ENCODE measurements around the gene REPIN1.

REPIN1 gene

GRCh38 chr7:150400008-150400787 lies 31.6 kb downstream of the REPIN1 start:
- H3K27me3 ChIP-seq (replicated peaks; ENCODE audit: control insufficient read depth, insufficient read depth, low read length, poor library complexity, severe bottlenecking) = no peaks in the 10 kb centered on the region
- H3K36me3 ChIP-seq (ENCODE audit: control insufficient read depth, insufficient read depth, low read length) = peaks cover 4% of the 10 kb centered on the region
- DNase-seq = no peak
- peaks cover 6% of the 10 kb centered on the region for H3K4me1 ChIP-seq (ENCODE audit: control insufficient read depth, insufficient read depth, low read length, poor library complexity, severe bottlenecking)
- H3K9me3 ChIP-seq (ENCODE audit: control insufficient read depth, low read length) = no peaks in the 10 kb centered on the region
- H3K4me3 ChIP-seq (ENCODE audit: insufficient read depth, low read depth, low read length, poor library complexity, severe bottlenecking) = no peak overlapping the region
- H3K27ac ChIP-seq (ENCODE audit: insufficient read depth, low read length, poor library complexity, severe bottlenecking) = no peak overlapping the region

GRCh38 chr7:150400788-150401423 lies 32.3 kb downstream of the REPIN1 start:
- H3K4me1 ChIP-seq (ENCODE audit: control insufficient read depth, insufficient read depth, low read length, poor library complexity, severe bottlenecking) = peaks cover 10% of the 10 kb centered on the region
- H3K4me3 ChIP-seq (ENCODE audit: insufficient read depth, low read depth, low read length, poor library complexity, severe bottlenecking) = no peak overlapping the region
- DNase-seq = no peak

GRCh38 chr7:150401424-150401790 lies 32.8 kb downstream of the REPIN1 start:
- H3K4me3 ChIP-seq (ENCODE audit: insufficient read depth, low read depth, low read length, poor library complexity, severe bottlenecking) = no peak overlapping the region
- no peaks in the 10 kb centered on the region for H3K27me3 ChIP-seq (replicated peaks; ENCODE audit: control insufficient read depth, insufficient read depth, low read length, poor library complexity, severe bottlenecking)
- DNase-seq = no peak
- H3K27ac ChIP-seq (ENCODE audit: insufficient read depth, low read length, poor library complexity, severe bottlenecking) = no peak overlapping the region
- H3K36me3 ChIP-seq (ENCODE audit: control insufficient read depth, insufficient read depth, low read length) = peaks cover 4% of the 10 kb centered on the region
- H3K9me3 ChIP-seq (ENCODE audit: control insufficient read depth, low read length) = no peaks in the 10 kb centered on the region
- peaks cover 12% of the 10 kb centered on the region for H3K4me1 ChIP-seq (ENCODE audit: control insufficient read depth, insufficient read depth, low read length, poor library complexity, severe bottlenecking)

More at GRCh38 chr7:150400788-150401423, 32.3 kb downstream of the REPIN1 start:
- Histone ChIP-seq H3K27me3 (replicated peaks; ENCODE audit: control insufficient read depth, insufficient read depth, low read length, poor library complexity, severe bottlenecking) (no peaks in the 10 kb centered on the region), H3K36me3 (ENCODE audit: control insufficient read depth, insufficient read depth, low read length) (peaks cover 4% of the 10 kb centered on the region), H3K9me3 (ENCODE audit: control insufficient read depth, low read length) (no peaks in the 10 kb centered on the region), H3K27ac (ENCODE audit: insufficient read depth, low read length, poor library complexity, severe bottlenecking) (no peak overlapping the region)

- no peak for DNase-seq
- Histone ChIP-seq H3K36me3 (ENCODE audit: control insufficient read depth, insufficient read depth, low read length) (peaks cover 4% of the 10 kb centered on the region), H3K27ac (ENCODE audit: insufficient read depth, low read length, poor library complexity, severe bottlenecking) (no peak overlapping the region), H3K4me1 (ENCODE audit: control insufficient read depth, insufficient read depth, low read length, poor library complexity, severe bottlenecking) (peaks cover 17% of the 10 kb centered on the region), H3K9me3 (ENCODE audit: control insufficient read depth, low read length) (no peaks in the 10 kb centered on the region), H3K27me3 (replicated peaks; ENCODE audit: control insufficient read depth, insufficient read depth, low read length, poor library complexity, severe bottlenecking) (no peaks in the 10 kb centered on the region), H3K4me3 (ENCODE audit: insufficient read depth, low read depth, low read length, poor library complexity, severe bottlenecking) (no peak overlapping the region)
Measured at GRCh38 chr7:150401861-150402631, 33.4 kb downstream of the REPIN1 start.

GRCh38 chr7:150402671-150403321 lies 34.2 kb downstream of the REPIN1 start:
- Histone ChIP-seq H3K27me3 (replicated peaks; ENCODE audit: control insufficient read depth, insufficient read depth, low read length, poor library complexity, severe bottlenecking) (no peaks in the 10 kb centered on the region), H3K4me3 (ENCODE audit: insufficient read depth, low read depth, low read length, poor library complexity, severe bottlenecking) (no peak overlapping the region), H3K27ac (ENCODE audit: insufficient read depth, low read length, poor library complexity, severe bottlenecking) (no peak overlapping the region), H3K4me1 (ENCODE audit: control insufficient read depth, insufficient read depth, low read length, poor library complexity, severe bottlenecking) (peaks cover 22% of the 10 kb centered on the region), H3K36me3 (ENCODE audit: control insufficient read depth, insufficient read depth, low read length) (peaks cover 4% of the 10 kb centered on the region), H3K9me3 (ENCODE audit: control insufficient read depth, low read length) (no peaks in the 10 kb centered on the region)
- no peak for DNase-seq

- Histone ChIP-seq H3K4me1 (ENCODE audit: control insufficient read depth, insufficient read depth, low read length, poor library complexity, severe bottlenecking) (peaks cover 22% of the 10 kb centered on the region), H3K9me3 (ENCODE audit: control insufficient read depth, low read length) (no peaks in the 10 kb centered on the region), H3K27me3 (replicated peaks; ENCODE audit: control insufficient read depth, insufficient read depth, low read length, poor library complexity, severe bottlenecking) (no peaks in the 10 kb centered on the region), H3K4me3 (ENCODE audit: insufficient read depth, low read depth, low read length, poor library complexity, severe bottlenecking) (no peak overlapping the region), H3K36me3 (ENCODE audit: control insufficient read depth, insufficient read depth, low read length) (peaks cover under 1% of the 10 kb centered on the region), H3K27ac (ENCODE audit: insufficient read depth, low read length, poor library complexity, severe bottlenecking) (no peak overlapping the region)
- DNase-seq = no peak
Measured at GRCh38 chr7:150403376-150404171, 35.0 kb downstream of the REPIN1 start.

- DNase-seq = no peak
- Histone ChIP-seq H3K27ac (ENCODE audit: insufficient read depth, low read length, poor library complexity, severe bottlenecking) (peak overlapping the region; percentile 89), H3K27me3 (replicated peaks; ENCODE audit: control insufficient read depth, insufficient read depth, low read length, poor library complexity, severe bottlenecking) (no peaks in the 10 kb centered on the region), H3K36me3 (ENCODE audit: control insufficient read depth, insufficient read depth, low read length) (peaks cover 8% of the 10 kb centered on the region), H3K4me3 (ENCODE audit: insufficient read depth, low read depth, low read length, poor library complexity, severe bottlenecking) (peak overlapping the region; percentile 84), H3K9me3 (ENCODE audit: control insufficient read depth, low read length) (no peaks in the 10 kb centered on the region), H3K4me1 (ENCODE audit: control insufficient read depth, insufficient read depth, low read length, poor library complexity, severe bottlenecking) (peaks cover 22% of the 10 kb centered on the region)
Measured at GRCh38 chr7:150404172-150404804, 35.7 kb downstream of the REPIN1 start.

GRCh38 chr7:150404805-150405583 lies 36.4 kb downstream of the REPIN1 start:
- Histone ChIP-seq H3K4me3 (ENCODE audit: insufficient read depth, low read depth, low read length, poor library complexity, severe bottlenecking) (peak overlapping the region; percentile 84), H3K9me3 (ENCODE audit: control insufficient read depth, low read length) (no peaks in the 10 kb centered on the region), H3K4me1 (ENCODE audit: control insufficient read depth, insufficient read depth, low read length, poor library complexity, severe bottlenecking) (peaks cover 22% of the 10 kb centered on the region), H3K27ac (ENCODE audit: insufficient read depth, low read length, poor library complexity, severe bottlenecking) (peak overlapping the region; percentile 89), H3K27me3 (replicated peaks; ENCODE audit: control insufficient read depth, insufficient read depth, low read length, poor library complexity, severe bottlenecking) (no peaks in the 10 kb centered on the region), H3K36me3 (ENCODE audit: control insufficient read depth, insufficient read depth, low read length) (peaks cover 10% of the 10 kb centered on the region)
- DNase-seq = peak; percentile 64 to 65 (median 65)
